ENCODE results near the gene CMC2. TPM values are rescaled to one million over a fixed set of nuclear protein-coding genes. Genes with fewer than 3 reads are reported as not detected.

The CMC2 gene
- polyA plus RNA-seq (2013, experiment 1 of 2): 131 TPM
- polyA plus RNA-seq (2013, experiment 2 of 2): 112 TPM

- Histone ChIP-seq H3K27ac (ENCODE audit: low read depth, low read length, severe bottlenecking) (peak within 1 kb of the TSS; percentile 100), H3K9me3 (ENCODE audit: control insufficient read depth, low read length) (no peaks in the 10 kb centered on the region), H3K36me3 (ENCODE audit: control insufficient read depth, insufficient read depth, low read length) (peaks cover 16% of the 10 kb centered on the region), H3K4me1 (ENCODE audit: control insufficient read depth, insufficient read depth, low read length, poor library complexity, severe bottlenecking) (peaks cover 7% of the 10 kb centered on the region), H3K4me3 (ENCODE audit: extremely low read depth, insufficient read depth, low read length, poor library complexity, severe bottlenecking) (peak within 1 kb of the TSS; percentile 94)
- 0 to 1% methylated on average over 67 to 73 of the region's 75 CpGs for WGBS, 2 experiments (ENCODE audit: insufficient coverage in 2 of 2)
Observed at GRCh38 chr16:81006813-81007695, at the start of gene CMC2, which contains the start of gene CENPN. Gene CMC2, minus strand, starts transcription at chr16:81006885. Its CDS starts 9,491 bp downstream, at chr16:80997394. Gene CENPN, plus strand, starts transcription at chr16:81007214. Its CDS starts 4,726 bp downstream, at chr16:81011940.

GRCh38 chr16:81053761-81054160, 47.1 kb upstream of the CMC2 start:
- Histone ChIP-seq H3K4me1 (ENCODE audit: control insufficient read depth, insufficient read depth, low read length, poor library complexity, severe bottlenecking) (no peaks in the 10 kb centered on the region), H3K36me3 (ENCODE audit: control insufficient read depth, insufficient read depth, low read length) (no peaks in the 10 kb centered on the region), H3K9me3 (ENCODE audit: control insufficient read depth, low read length) (peaks cover 11% of the 10 kb centered on the region), H3K4me3 (ENCODE audit: extremely low read depth, insufficient read depth, low read length, poor library complexity, severe bottlenecking) (no peak overlapping the region), H3K27ac (ENCODE audit: low read depth, low read length, severe bottlenecking) (no peak overlapping the region)
- WGBS, 2 experiments (ENCODE audit: insufficient coverage in 2 of 2): 93 to 99% methylated on average over 8 of the region's 11 CpGs

GRCh38 chr16:81042821-81043220, 36.1 kb upstream of the CMC2 start:
- H3K4me3 ChIP-seq (ENCODE audit: extremely low read depth, insufficient read depth, low read length, poor library complexity, severe bottlenecking): no peak overlapping the region
- no peaks in the 10 kb centered on the region for H3K9me3 ChIP-seq (ENCODE audit: control insufficient read depth, low read length)
- WGBS, 2 experiments (ENCODE audit: insufficient coverage in 2 of 2): 100% methylated on average over 2 of the region's 2 CpGs; no CpG with 5 or more reads in 1 of the 2 experiments
- H3K36me3 ChIP-seq (ENCODE audit: control insufficient read depth, insufficient read depth, low read length): peaks cover 75% of the 10 kb centered on the region
- H3K27ac ChIP-seq (ENCODE audit: low read depth, low read length, severe bottlenecking): no peak overlapping the region
- peaks cover 23% of the 10 kb centered on the region for H3K4me1 ChIP-seq (ENCODE audit: control insufficient read depth, insufficient read depth, low read length, poor library complexity, severe bottlenecking)

- 85 to 93% methylated on average over 3 of the region's 4 CpGs for WGBS, 2 experiments (ENCODE audit: insufficient coverage in 2 of 2)
- H3K9me3 ChIP-seq (ENCODE audit: control insufficient read depth, low read length): no peaks in the 10 kb centered on the region
- H3K36me3 ChIP-seq (ENCODE audit: control insufficient read depth, insufficient read depth, low read length): peaks cover 82% of the 10 kb centered on the region
- no peak overlapping the region for H3K27ac ChIP-seq (ENCODE audit: low read depth, low read length, severe bottlenecking)
- H3K4me1 ChIP-seq (ENCODE audit: control insufficient read depth, insufficient read depth, low read length, poor library complexity, severe bottlenecking): peaks cover 28% of the 10 kb centered on the region
- no peak overlapping the region for H3K4me3 ChIP-seq (ENCODE audit: extremely low read depth, insufficient read depth, low read length, poor library complexity, severe bottlenecking)
Observed at GRCh38 chr16:81041696-81042095, 35.0 kb upstream of the CMC2 start.

GRCh38 chr16:81040842-81041241, 34.2 kb upstream of the CMC2 start:
- H3K9me3 ChIP-seq (ENCODE audit: control insufficient read depth, low read length): no peaks in the 10 kb centered on the region
- no peak overlapping the region for H3K4me3 ChIP-seq (ENCODE audit: extremely low read depth, insufficient read depth, low read length, poor library complexity, severe bottlenecking)
- H3K4me1 ChIP-seq (ENCODE audit: control insufficient read depth, insufficient read depth, low read length, poor library complexity, severe bottlenecking): peaks cover 28% of the 10 kb centered on the region
- H3K27ac ChIP-seq (ENCODE audit: low read depth, low read length, severe bottlenecking): peak overlapping the region; percentile 0
- 88 to 95% methylated on average over 4 to 5 of the region's 5 CpGs for WGBS, 2 experiments (ENCODE audit: insufficient coverage in 2 of 2)
- peaks cover 81% of the 10 kb centered on the region for H3K36me3 ChIP-seq (ENCODE audit: control insufficient read depth, insufficient read depth, low read length)

GRCh38 chr16:81040131-81040530, 33.4 kb upstream of the CMC2 start:
- peak overlapping the region; percentile 0 for H3K27ac ChIP-seq (ENCODE audit: low read depth, low read length, severe bottlenecking)
- no peak overlapping the region for H3K4me3 ChIP-seq (ENCODE audit: extremely low read depth, insufficient read depth, low read length, poor library complexity, severe bottlenecking)
- no peaks in the 10 kb centered on the region for H3K9me3 ChIP-seq (ENCODE audit: control insufficient read depth, low read length)
- no CpG with 5 or more reads among the region's 2 CpGs for whole genome bisulfite sequencing, 2 experiments (ENCODE audit: insufficient coverage in 2 of 2)
- H3K36me3 ChIP-seq (ENCODE audit: control insufficient read depth, insufficient read depth, low read length): peaks cover 74% of the 10 kb centered on the region
- peaks cover 28% of the 10 kb centered on the region for H3K4me1 ChIP-seq (ENCODE audit: control insufficient read depth, insufficient read depth, low read length, poor library complexity, severe bottlenecking)

GRCh38 chr16:81036751-81037350, 30.2 kb upstream of the CMC2 start:
- H3K27ac ChIP-seq (ENCODE audit: low read depth, low read length, severe bottlenecking): no peak overlapping the region

GRCh38 chr16:81035975-81036750, 29.5 kb upstream of the CMC2 start:
- 0% methylated on average over 41 to 58 of the region's 80 CpGs for WGBS, 2 experiments (ENCODE audit: insufficient coverage in 2 of 2)
- Histone ChIP-seq H3K4me1 (ENCODE audit: control insufficient read depth, insufficient read depth, low read length, poor library complexity, severe bottlenecking) (peaks cover 28% of the 10 kb centered on the region), H3K9me3 (ENCODE audit: control insufficient read depth, low read length) (peaks cover 7% of the 10 kb centered on the region), H3K27ac (ENCODE audit: low read depth, low read length, severe bottlenecking) (no peak overlapping the region), H3K36me3 (ENCODE audit: control insufficient read depth, insufficient read depth, low read length) (peaks cover 35% of the 10 kb centered on the region), H3K4me3 (ENCODE audit: extremely low read depth, insufficient read depth, low read length, poor library complexity, severe bottlenecking) (peak overlapping the region; percentile 74)

More at GRCh38 chr16:81036751-81037350, 30.2 kb upstream of the CMC2 start:
- peaks cover 28% of the 10 kb centered on the region for H3K4me1 ChIP-seq (ENCODE audit: control insufficient read depth, insufficient read depth, low read length, poor library complexity, severe bottlenecking)
- peaks cover 42% of the 10 kb centered on the region for H3K36me3 ChIP-seq (ENCODE audit: control insufficient read depth, insufficient read depth, low read length)
- H3K9me3 ChIP-seq (ENCODE audit: control insufficient read depth, low read length): peaks cover 7% of the 10 kb centered on the region
- WGBS, 2 experiments (ENCODE audit: insufficient coverage in 2 of 2): 15 to 48% methylated on average over 3 to 6 of the region's 10 CpGs
- peak overlapping the region; percentile 74 for H3K4me3 ChIP-seq (ENCODE audit: extremely low read depth, insufficient read depth, low read length, poor library complexity, severe bottlenecking)

GRCh38 chr16:81035398-81035974, 28.8 kb upstream of the CMC2 start, which contains the start of gene ATMIN:
Gene ATMIN, plus strand, starts transcription at chr16:81035842. Its CDS starts 29 bp downstream, at chr16:81035871.
- Histone ChIP-seq H3K4me3 (ENCODE audit: extremely low read depth, insufficient read depth, low read length, poor library complexity, severe bottlenecking) (peak within 1 kb of the TSS; percentile 74), H3K27ac (ENCODE audit: low read depth, low read length, severe bottlenecking) (no peak within 1 kb of the TSS), H3K36me3 (ENCODE audit: control insufficient read depth, insufficient read depth, low read length) (peaks cover 32% of the 10 kb centered on the region), H3K4me1 (ENCODE audit: control insufficient read depth, insufficient read depth, low read length, poor library complexity, severe bottlenecking) (peaks cover 23% of the 10 kb centered on the region), H3K9me3 (ENCODE audit: control insufficient read depth, low read length) (peaks cover 7% of the 10 kb centered on the region)
- 5 to 6% methylated on average over 29 to 44 of the region's 54 CpGs for WGBS, 2 experiments (ENCODE audit: insufficient coverage in 2 of 2)

All from mesodermal cell (in vitro differentiated cells).